LNCAP (cell line): Measurements from ENCODE around the gene CYSRT1.

Source experiments
- TF ChIP-seq, protein P1 (sequence below): fragments of 450-650 bp; IDR thresholded peaks from 2 replicates; pipeline ENCODE4 v1.5.1; 2017; ENCODE audit warnings: mild to moderate bottlenecking

CYSRT1 gene

DNA sequence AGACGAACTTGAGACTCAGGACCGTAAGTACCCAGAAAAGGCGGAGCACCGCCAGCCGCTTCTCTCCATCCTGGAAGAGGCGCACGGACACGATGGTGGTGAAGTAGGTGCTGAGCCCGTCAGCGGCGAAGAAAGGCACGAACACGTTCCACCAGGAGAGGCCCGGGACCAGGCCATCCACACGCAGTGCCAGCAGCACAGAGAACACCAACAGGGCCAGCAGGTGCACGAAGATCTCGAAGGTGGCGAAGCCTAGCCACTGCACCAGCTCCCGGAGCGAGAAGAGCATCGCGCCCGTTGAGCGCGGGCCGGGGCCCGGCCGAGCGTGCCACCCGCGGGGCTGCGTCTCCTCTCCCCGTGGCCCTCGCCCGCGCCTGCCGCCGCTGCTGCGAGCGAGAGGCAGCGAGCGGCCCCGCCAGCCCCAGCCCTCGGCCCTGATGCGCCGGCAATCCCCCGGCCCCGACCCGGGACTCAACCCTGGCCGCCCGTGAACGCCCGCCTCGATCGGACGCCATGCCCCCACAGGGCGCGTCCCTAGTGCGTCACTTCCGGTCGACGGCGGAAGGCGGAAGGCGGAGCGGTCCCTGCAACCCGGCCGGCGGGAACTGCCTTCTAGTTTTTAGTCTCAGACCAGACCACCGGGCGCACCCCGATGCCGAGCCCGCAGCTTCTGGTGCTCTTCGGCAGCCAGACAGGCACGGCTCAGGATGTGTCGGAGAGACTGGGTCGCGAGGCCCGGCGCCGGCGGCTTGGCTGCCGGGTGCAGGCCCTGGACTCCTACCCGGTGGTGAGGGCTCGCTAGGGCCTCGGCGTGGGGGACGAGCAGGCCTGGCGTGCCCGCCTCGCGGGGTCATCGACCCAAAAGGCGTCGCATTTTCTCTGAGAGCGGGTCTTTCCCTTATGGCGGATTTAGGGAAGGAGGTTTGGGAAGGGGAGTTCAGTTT is 19.6 kb upstream of the CYSRT1 start, which contains the start of the genes NDOR1 and TMEM203:
NDOR1 (plus strand) TSS at position 575 of the 944 bp plus-strand sequence; CDS start at position 653, 78 bp downstream.
TMEM203 (minus strand) TSS at position 523 of the 944 bp plus-strand sequence; CDS start at position 289, 234 bp downstream.
- TF ChIP-seq, protein P1, sequence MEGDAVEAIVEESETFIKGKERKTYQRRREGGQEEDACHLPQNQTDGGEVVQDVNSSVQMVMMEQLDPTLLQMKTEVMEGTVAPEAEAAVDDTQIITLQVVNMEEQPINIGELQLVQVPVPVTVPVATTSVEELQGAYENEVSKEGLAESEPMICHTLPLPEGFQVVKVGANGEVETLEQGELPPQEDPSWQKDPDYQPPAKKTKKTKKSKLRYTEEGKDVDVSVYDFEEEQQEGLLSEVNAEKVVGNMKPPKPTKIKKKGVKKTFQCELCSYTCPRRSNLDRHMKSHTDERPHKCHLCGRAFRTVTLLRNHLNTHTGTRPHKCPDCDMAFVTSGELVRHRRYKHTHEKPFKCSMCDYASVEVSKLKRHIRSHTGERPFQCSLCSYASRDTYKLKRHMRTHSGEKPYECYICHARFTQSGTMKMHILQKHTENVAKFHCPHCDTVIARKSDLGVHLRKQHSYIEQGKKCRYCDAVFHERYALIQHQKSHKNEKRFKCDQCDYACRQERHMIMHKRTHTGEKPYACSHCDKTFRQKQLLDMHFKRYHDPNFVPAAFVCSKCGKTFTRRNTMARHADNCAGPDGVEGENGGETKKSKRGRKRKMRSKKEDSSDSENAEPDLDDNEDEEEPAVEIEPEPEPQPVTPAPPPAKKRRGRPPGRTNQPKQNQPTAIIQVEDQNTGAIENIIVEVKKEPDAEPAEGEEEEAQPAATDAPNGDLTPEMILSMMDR = no peak

DNA sequence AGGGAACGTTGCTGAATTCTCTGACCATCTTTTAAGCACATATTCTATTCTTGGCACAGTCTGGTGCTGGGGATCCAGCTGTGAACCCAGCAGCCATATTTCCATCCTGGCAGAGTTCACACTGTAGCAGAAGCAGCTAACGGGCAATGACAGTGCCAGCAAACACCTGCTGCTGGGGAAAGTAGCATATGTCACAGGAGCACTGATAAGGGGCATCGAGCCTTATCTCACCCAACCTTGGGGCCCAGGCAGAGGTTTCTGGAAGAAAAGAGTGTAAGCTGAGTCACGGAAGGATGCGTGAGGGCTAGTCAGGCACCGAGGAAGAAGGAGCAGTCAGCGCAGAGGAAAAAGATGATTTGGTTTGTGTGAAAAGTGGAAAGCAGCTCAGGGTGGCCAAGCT is 18.4 kb upstream of the CYSRT1 start:
- TF ChIP-seq, protein P1 = no peak

DNA sequence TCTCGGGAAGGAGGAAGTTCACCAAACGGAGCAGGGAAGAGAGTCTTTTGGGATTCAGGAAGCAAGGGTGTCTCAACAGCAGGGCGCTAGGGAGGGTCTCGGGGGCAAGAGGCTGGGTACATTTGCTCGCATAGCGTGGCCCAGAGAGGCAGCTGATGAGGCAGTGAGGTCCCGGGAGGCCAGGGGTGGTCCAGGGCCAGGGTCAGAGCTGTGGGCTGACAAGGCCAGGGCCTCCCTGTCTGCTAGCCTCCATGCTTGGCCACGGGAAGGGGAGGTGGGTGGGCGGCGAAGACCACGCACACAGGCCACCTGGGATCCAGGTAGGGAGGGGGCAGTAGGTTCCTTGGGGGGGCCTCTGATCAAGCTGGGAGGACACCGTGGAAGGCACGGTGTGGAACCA is 13.4 kb upstream of the CYSRT1 start:
- TF ChIP-seq, protein P1 = no peak

DNA sequence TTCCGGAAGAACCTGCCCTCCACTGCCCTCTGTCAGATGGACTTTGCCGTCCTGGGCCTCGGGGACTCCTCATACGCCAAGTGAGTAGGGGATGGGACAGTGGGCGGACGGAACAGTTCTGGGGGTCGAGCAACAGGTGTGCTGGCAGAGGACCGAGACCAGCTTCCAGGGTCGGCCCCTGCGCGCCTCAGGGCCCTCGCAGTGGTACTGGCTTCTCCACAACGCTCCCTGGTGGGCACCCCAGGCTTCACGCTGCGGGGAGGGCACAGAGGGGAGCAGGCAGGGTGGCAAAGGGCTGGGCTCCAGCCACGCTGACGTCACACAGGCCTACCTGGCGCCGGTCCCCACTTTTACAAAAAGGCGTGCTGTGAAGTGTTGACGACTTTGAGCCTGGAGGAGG is 12.5 kb upstream of the CYSRT1 start:
- TF ChIP-seq, protein P1 = no peak

DNA sequence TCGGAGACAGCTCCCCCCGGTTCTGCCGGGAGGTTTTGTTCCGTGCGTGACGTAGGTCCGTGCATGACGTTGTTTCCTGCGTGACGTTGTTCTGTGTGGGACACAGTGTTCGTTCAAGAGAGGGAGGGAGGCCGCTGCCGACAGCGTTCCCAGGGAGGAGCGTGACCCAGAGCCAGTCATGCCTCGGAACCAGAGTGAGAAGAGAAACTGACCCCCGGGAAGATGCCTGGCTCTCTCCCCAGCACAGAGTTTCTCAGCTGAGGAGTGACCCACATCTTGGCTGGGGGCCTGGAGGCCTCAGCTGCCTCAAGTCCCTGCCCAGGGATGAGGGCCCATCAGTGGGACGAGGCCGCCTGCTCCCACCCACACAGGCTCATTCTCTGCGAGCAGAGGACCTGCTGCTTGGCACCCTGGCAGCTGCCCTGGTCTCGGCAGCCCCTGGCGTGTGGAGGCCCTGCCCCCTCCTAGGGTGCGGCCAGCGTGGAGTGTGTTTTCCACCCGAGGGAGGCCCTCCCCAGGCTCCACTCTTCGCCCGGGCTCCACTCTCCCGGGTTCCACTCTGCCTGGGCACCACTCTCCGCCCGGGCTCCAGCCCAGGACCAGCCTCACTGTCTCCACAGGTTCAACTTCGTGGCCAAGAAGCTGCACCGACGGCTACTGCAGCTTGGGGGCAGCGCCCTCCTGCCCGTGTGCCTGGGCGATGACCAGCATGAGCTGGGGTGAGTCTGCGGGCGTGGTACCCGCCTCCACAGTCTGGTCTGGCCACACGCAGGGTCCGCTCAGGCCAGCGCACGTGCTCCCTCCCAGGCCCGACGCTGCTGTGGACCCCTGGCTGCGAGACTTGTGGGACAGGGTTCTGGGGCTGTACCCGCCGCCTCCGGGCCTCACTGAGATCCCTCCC is 11.6 kb upstream of the CYSRT1 start:
- TF ChIP-seq, protein P1 = no peak

DNA sequence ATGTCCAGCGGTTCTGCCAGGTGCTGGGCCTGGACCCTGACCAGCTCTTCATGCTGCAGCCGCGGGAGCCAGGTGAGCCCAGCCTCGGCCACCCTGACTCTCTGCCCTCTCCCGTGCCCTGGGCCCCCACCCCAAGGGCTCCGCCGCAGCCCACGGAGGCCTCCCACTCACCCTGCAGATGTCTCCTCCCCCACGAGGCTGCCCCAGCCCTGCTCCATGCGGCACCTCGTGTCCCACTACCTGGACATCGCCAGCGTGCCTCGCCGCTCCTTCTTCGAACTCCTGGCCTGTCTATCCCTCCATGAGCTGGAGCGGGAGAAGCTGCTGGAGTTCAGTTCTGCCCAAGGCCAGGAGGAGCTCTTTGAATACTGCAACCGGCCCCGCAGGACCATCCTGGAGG is 10.4 kb upstream of the CYSRT1 start:
- TF ChIP-seq, protein P1 = no peak
